ENCODE measurements around the gene SIGLEC15. TPM values are rescaled to one million over a fixed set of nuclear protein-coding genes. Genes with fewer than 3 reads are reported as not detected.

Gene SIGLEC15
- total RNA-seq, 2 donors from 2014 or later: not detected

- Mint-ChIP-seq H3K27me3 (ENCODE audit: low read depth) (no peaks in the 10 kb centered on the region), H3K9me3 (peaks cover 5 to 8% of the 10 kb centered on the region in 2 donors), H3K36me3 (ENCODE audit: insufficient read depth in 2 of 2) (peaks cover 20 to 33% of the 10 kb centered on the region in 2 donors), H3K27ac (no peak overlapping the region), H3K4me1 (ENCODE audit: low read depth) (peaks cover 15% of the 10 kb centered on the region), H3K4me3 (no peak overlapping the region)
- DNase-seq: no peak
- no peak for ATAC-seq (replicated peaks in 1 of 2)
These were observed 35.0 kb downstream of the SIGLEC15 start for GRCh38 chr18:45860492-45860891.

GRCh38 chr18:45860971-45861370 lies 35.5 kb downstream of the SIGLEC15 start:
- Mint-ChIP-seq H3K36me3 (ENCODE audit: insufficient read depth in 2 of 2) (peaks cover 21 to 38% of the 10 kb centered on the region in 2 donors), H3K27ac (no peak overlapping the region)

DNA sequence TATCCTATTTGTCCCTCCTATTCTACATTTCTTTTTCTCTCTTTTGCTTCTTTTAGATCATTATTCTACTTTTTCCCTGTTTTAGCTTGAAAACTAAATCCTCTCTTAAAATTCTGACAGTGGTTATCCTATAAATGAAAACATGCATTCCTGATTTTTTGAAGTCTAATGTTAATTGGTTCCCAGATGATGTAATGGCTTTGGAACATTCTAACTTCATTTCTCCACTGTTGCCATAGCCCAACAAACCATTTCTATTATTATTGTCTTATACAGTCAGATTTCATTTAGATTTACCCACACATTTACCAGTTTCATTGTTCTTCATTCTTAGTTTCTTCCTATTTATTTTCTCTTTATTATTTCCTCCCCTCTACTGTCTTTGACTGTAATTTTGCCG lies 36.5 kb downstream of the SIGLEC15 start:
- H3K9me3 Mint-ChIP-seq: peaks cover 5 to 8% of the 10 kb centered on the region in 2 donors
- ATAC-seq (replicated peaks in 1 of 2): no peak
- H3K36me3 Mint-ChIP-seq (ENCODE audit: insufficient read depth in 2 of 2): peaks cover 26 to 43% of the 10 kb centered on the region in 2 donors
- no peak overlapping the region for H3K4me3 Mint-ChIP-seq
- no peak for DNase-seq
- H3K4me1 Mint-ChIP-seq (ENCODE audit: low read depth): peaks cover 15% of the 10 kb centered on the region
- H3K27me3 Mint-ChIP-seq (ENCODE audit: low read depth): no peaks in the 10 kb centered on the region
- H3K27ac Mint-ChIP-seq: peak overlapping the region; percentile 67

More at GRCh38 chr18:45860971-45861370, 35.5 kb downstream of the SIGLEC15 start:
- DNase-seq (no peak), ATAC-seq (replicated peaks in 1 of 2) (no peak)
- Mint-ChIP-seq H3K4me3 (no peak overlapping the region), H3K4me1 (ENCODE audit: low read depth) (peaks cover 15% of the 10 kb centered on the region), H3K27me3 (ENCODE audit: low read depth) (no peaks in the 10 kb centered on the region), H3K9me3 (peaks cover 5 to 8% of the 10 kb centered on the region in 2 donors)

DNA sequence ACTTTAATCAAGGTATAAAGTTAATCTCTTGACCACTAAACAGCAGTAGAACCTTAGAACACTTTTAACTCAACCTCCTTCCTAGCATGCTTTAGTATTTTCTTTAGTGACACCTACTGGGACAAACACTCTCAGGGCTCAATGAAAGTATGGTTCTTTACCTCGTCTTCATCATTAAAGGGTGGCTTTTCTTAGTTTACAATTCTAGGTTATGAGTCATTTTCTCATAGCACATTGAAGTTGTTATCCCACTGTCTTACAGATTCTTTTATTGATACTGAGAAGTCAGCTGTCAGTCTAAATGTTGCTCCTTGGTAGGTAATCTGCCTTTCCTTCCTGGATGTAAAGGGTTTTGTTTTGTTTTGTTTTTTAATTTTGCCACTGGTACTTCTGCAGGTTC lies 38.0 kb downstream of the SIGLEC15 start:
- no peaks in the 10 kb centered on the region for H3K27me3 Mint-ChIP-seq (ENCODE audit: low read depth)
- H3K27ac Mint-ChIP-seq: no peak overlapping the region
- ATAC-seq (replicated peaks in 1 of 2): peak in 1 of 2 donors; percentile 56
- peaks cover 26 to 46% of the 10 kb centered on the region in 2 donors for H3K36me3 Mint-ChIP-seq (ENCODE audit: insufficient read depth in 2 of 2)
- no peak for DNase-seq
- H3K4me1 Mint-ChIP-seq (ENCODE audit: low read depth): peaks cover 15% of the 10 kb centered on the region
- H3K4me3 Mint-ChIP-seq: no peak overlapping the region
- H3K9me3 Mint-ChIP-seq: peaks cover 5 to 8% of the 10 kb centered on the region in 2 donors

GRCh38 chr18:45864081-45864480 lies 38.6 kb downstream of the SIGLEC15 start:
- no peak for ATAC-seq (replicated peaks in 1 of 2)
- no peak for DNase-seq
- Mint-ChIP-seq H3K9me3 (peaks cover 5 to 8% of the 10 kb centered on the region in 2 donors), H3K4me1 (ENCODE audit: low read depth) (peaks cover 15% of the 10 kb centered on the region), H3K36me3 (ENCODE audit: insufficient read depth in 2 of 2) (peaks cover 26 to 46% of the 10 kb centered on the region in 2 donors), H3K4me3 (no peak overlapping the region), H3K27me3 (ENCODE audit: low read depth) (no peaks in the 10 kb centered on the region), H3K27ac (no peak overlapping the region)

DNA sequence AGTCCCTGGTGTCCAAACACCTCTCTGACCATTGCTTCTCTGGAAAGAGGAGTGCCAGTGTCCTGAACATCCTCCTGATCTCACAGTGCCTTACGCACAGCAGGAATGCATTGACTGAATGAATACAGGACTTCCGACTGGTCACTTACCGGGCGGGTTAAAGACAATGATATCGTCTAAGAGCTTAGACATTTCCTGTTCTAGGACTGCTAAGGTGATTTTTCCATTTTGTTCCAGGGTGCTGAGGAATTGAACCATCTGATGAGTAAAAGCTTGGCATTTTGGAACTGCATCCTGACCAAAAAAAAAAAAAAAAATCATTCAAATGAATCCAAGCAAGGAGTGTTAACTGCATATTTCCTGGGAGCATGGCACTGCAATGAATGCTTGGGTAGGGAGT lies 40.0 kb downstream of the SIGLEC15 start:
- no peak for ATAC-seq (replicated peaks in 1 of 2)
- DNase-seq: no peak
- H3K36me3 Mint-ChIP-seq (ENCODE audit: insufficient read depth in 2 of 2): peaks cover 31 to 43% of the 10 kb centered on the region in 2 donors
- H3K4me3 Mint-ChIP-seq: no peak overlapping the region
- no peaks in the 10 kb centered on the region for H3K27me3 Mint-ChIP-seq (ENCODE audit: low read depth)
- peaks cover 5 to 8% of the 10 kb centered on the region in 2 donors for H3K9me3 Mint-ChIP-seq
- H3K27ac Mint-ChIP-seq: no peak overlapping the region
- peaks cover 15% of the 10 kb centered on the region for H3K4me1 Mint-ChIP-seq (ENCODE audit: low read depth)

- Mint-ChIP-seq H3K4me3 (no peak overlapping the region), H3K36me3 (ENCODE audit: insufficient read depth in 2 of 2) (peaks cover 38 to 55% of the 10 kb centered on the region in 2 donors), H3K4me1 (ENCODE audit: low read depth) (peaks cover 31% of the 10 kb centered on the region), H3K9me3 (peaks cover 10 to 17% of the 10 kb centered on the region in 2 donors), H3K27ac (no peak overlapping the region), H3K27me3 (ENCODE audit: low read depth) (no peaks in the 10 kb centered on the region)
- ATAC-seq (replicated peaks in 1 of 2) (no peak), DNase-seq (no peak)
These were observed 44.9 kb downstream of the SIGLEC15 start for GRCh38 chr18:45870419-45870818.

GRCh38 chr18:45871431-45872084 lies 46.1 kb downstream of the SIGLEC15 start:
- Mint-ChIP-seq H3K27me3 (ENCODE audit: low read depth) (no peaks in the 10 kb centered on the region), H3K9me3 (peaks cover 11 to 18% of the 10 kb centered on the region in 2 donors), H3K4me3 (peak overlapping the region in 1 of 2 donors; percentile 15), H3K36me3 (ENCODE audit: insufficient read depth in 2 of 2) (peaks cover 39 to 56% of the 10 kb centered on the region in 2 donors), H3K4me1 (ENCODE audit: low read depth) (peaks cover 33% of the 10 kb centered on the region), H3K27ac (no peak overlapping the region)
- no peak for ATAC-seq (replicated peaks in 1 of 2)
- no peak for DNase-seq

DNA sequence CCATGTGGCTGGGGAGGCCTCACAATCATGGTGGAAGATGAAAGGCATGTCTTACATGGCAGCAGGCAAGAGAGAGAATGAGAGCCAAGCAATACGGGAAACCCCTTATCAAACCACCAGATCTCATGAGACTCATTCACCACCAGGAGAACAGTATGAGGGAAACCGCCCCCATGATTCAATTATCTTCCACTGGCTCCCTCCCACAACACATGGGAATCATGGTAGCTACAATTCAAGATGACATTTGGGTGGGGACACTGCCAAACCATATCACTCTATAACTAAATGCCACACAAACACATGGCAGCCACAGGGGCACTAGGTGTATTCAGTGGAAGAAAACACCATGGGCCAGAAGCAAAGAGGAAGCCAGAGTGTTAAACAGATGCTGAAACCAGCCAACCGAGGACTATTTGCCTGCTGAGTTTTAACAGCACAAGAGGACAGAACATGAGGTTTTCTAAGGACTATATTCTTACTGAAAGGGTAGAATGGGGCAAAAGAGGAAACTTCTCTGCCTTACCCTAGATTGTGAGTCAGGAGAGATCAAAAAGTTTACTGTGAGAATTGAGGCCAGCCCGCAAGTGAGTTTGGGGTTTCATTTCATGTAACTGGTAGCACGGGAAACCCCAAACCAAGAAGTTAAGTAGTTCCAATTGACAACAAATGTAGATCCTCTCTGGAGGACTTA lies 49.2 kb downstream of the SIGLEC15 start:
- Mint-ChIP-seq H3K27ac (peak overlapping the region; percentile 95), H3K36me3 (ENCODE audit: insufficient read depth in 2 of 2) (peaks cover 38 to 52% of the 10 kb centered on the region in 2 donors), H3K27me3 (ENCODE audit: low read depth) (no peaks in the 10 kb centered on the region), H3K4me1 (ENCODE audit: low read depth) (peaks cover 36% of the 10 kb centered on the region), H3K9me3 (peaks cover 11 to 18% of the 10 kb centered on the region in 2 donors), H3K4me3 (peak overlapping the region; percentile 55 to 71)
- ATAC-seq (replicated peaks in 1 of 2): peak; percentile 92 to 93
- DNase-seq: peak; percentile 73 to 81

- Mint-ChIP-seq H3K27ac (peak overlapping the region; percentile 24), H3K9me3 (peaks cover 11 to 18% of the 10 kb centered on the region in 2 donors), H3K4me1 (ENCODE audit: low read depth) (peaks cover 40% of the 10 kb centered on the region), H3K4me3 (no peak overlapping the region), H3K27me3 (ENCODE audit: low read depth) (no peaks in the 10 kb centered on the region), H3K36me3 (ENCODE audit: insufficient read depth in 2 of 2) (peaks cover 32 to 51% of the 10 kb centered on the region in 2 donors)
- ATAC-seq (replicated peaks in 1 of 2) (no peak), DNase-seq (no peak)
These were observed 50.7 kb downstream of the SIGLEC15 start for GRCh38 chr18:45876161-45876560.

DNA sequence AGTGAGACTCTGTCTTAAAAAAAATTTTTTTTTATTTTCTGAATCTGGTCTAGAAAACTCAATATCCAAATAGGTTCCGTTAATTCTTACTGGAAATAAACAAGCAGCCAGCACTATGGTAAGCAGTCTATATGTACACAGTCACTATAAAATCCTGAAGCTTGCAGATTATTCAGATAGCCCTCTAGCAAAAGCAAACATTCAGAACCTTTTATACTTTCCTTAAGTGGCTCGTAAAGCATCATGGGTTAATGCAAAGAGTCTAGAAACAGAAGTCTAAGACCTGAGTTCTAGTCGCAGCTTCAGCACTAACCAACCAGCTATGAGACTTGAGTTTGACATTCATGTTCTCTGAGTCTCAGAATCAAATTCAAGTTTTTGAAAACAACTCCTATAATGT lies 51.9 kb downstream of the SIGLEC15 start:
- DNase-seq (no peak), ATAC-seq (replicated peaks in 1 of 2) (no peak)
- Mint-ChIP-seq H3K27ac (no peak overlapping the region), H3K27me3 (ENCODE audit: low read depth) (no peaks in the 10 kb centered on the region), H3K9me3 (peaks cover 9 to 16% of the 10 kb centered on the region in 2 donors), H3K4me3 (no peak overlapping the region), H3K36me3 (ENCODE audit: insufficient read depth in 2 of 2) (peaks cover 25 to 44% of the 10 kb centered on the region in 2 donors), H3K4me1 (ENCODE audit: low read depth) (peaks cover 32% of the 10 kb centered on the region)

- Mint-ChIP-seq H3K36me3 (ENCODE audit: insufficient read depth in 2 of 2) (peaks cover 11 to 30% of the 10 kb centered on the region in 2 donors), H3K27ac (peak overlapping the region; percentile 21), H3K4me1 (ENCODE audit: low read depth) (peaks cover 16% of the 10 kb centered on the region), H3K9me3 (peaks cover 4% of the 10 kb centered on the region in 2 donors), H3K4me3 (no peak overlapping the region), H3K27me3 (ENCODE audit: low read depth) (no peaks in the 10 kb centered on the region)
- ATAC-seq (replicated peaks in 1 of 2): peak; percentile 78 to 88
- peak; percentile 65 to 84 for DNase-seq
These were observed 54.5 kb downstream of the SIGLEC15 start for GRCh38 chr18:45879681-45880655.

All from activated T-cell treated with anti-CD3 and anti-CD28 coated beads, Interleukin-2, amount 50 U/mL, for 72 hours (primary cell).